ENCODE results near the gene SH3BGRL2.
"Not testable (repeated sequence)": the region's sequence is repeated elsewhere in the genome, so short reads cannot be mapped to it uniquely, and the experiment has no call there.

Gene SH3BGRL2

DNA sequence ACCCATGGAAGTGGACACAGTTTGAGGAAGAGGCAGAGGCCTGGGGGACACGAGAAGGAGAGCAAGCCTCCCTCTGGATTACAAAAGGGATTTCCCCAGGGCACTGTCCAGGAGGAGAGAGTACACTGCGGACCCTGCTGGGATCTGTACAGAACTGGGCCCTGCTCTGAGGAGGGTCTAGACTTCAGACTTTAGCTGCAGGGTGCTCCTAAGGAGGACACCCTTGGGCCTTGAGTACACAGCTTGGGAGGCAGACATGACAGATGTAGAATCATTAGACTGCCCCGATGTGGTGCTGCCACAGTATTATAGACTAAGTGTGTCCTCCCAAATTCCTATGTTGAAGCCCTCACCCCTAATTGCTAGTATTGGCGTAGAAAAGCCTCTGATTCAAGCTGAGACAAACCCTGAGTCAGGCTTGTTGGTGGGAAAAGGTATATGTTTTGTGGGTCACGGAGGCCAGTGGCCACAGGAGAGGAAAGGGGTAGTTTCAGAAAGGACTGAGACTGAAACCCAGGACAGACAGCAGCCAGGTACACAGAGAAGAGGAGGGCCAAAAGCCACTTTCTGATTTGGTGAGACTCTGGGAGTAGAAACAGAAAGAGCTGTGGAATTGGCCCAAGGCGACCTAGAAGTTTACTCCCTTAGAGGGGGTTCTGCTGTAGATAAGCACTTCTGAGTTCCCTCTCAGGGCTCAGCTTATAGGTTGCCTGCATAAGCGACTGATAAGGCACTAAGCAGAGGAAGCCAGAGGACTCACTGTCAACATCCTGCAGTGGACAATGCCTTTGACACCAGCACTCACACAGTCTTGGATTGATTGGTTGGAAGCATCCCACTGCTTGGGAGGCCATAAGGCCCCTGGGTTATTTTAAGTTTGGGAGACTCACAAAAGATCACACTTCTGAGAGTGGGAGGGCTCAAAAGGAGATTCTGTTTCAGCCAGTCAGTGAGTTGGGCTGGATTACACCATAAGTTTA lies 16.5 kb upstream of the SH3BGRL2 start:
- DNase-seq, result no peak

DNA sequence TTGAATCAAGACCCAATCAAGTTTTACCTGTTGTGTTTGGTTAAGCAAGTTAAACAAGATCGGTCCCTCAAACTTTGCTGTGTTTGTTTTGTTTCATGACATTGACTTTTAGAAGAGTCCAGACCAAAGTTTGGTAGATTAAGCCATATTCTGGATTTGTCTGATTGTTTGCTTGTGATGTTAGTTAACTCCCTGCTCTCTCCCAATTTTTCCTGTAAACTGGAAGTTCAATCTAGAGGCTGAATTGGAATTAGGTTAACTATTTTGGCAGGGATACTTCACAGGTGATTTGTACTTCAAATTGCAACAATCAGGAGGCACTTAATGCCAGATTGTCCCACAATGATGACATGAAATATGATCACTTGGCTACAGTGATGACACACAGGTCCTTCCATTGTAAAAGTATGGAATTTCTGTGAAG lies 13.6 kb upstream of the SH3BGRL2 start:
- no peak for DNase-seq

DNA sequence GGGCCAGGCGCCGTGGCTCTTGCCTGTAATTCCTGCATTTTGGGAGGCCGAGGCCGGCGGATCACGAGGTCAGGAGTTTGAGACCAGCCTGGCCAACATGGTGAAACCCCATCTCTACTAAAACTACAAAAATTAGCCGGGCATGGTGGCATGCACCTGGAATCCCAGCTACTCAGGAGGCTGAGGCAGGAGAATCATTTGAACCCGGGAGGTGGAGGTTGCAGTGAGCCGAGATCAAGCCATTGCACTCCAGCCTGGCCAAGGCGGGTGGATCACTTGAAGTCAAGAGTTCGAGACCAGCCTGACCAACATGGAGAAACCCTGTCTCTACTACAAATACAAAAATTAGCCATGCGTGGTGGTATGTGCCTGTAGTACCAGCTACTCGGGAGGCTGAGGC lies 12.7 kb upstream of the SH3BGRL2 start:
- not testable (repeated sequence) for DNase-seq

DNA sequence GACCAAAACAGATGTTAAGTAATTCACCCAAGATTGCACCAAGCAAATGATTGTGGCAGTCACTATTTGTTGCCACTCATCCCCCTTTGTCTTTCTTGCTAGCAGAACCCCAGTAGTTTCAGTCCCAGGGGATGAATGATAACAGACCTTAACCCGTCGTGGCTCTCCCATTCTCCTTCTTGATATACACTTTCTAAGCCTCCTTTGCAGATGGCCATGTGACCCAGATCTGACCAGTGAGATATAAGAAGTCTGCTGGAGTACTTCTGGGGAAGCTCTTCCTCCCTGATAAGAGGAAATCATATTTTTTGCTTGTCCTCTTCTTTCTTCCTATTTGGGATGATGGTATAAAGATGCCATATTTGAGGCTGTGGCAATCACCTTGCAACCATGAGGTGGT lies 9.6 kb upstream of the SH3BGRL2 start:
- DNase-seq, result no peak

DNA sequence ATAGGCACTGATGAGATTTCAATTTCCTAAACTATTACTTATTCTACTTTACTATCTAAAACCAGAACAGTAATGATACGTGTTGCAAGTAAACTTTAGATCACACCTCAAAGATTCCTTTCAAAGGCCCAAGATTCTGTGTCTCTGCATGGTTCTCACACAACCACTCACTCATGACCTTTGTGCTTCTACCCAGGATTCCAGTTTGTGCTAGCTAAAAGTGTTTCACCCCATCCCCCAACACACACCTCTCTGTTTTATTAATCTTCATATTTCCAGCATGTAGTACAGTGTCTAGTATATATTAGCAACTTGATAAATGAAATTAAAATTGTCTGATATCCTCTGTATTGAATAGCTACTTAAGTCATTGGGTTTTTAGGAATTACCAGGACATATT lies 8.8 kb upstream of the SH3BGRL2 start:
- no peak for DNase-seq

DNA sequence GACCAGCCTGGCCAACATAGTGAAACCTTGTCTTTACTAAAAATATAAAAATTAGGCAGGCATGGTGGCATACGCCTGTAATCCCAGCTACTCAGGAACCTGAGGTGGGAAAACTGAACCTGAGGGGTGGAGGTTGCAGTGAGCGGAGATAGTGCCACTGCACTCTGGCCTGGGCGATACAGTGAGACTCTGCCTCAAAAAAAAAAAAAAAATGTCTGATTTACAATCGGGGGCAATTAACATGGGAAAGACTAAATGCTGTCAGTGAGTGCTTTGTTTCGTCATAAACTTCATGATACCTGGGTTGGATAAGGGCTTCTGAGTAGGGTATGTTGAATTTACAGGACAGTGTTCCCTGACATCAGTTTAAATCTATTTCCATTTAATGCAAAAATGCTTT lies 8.0 kb upstream of the SH3BGRL2 start:
- no peak for DNase-seq

DNA sequence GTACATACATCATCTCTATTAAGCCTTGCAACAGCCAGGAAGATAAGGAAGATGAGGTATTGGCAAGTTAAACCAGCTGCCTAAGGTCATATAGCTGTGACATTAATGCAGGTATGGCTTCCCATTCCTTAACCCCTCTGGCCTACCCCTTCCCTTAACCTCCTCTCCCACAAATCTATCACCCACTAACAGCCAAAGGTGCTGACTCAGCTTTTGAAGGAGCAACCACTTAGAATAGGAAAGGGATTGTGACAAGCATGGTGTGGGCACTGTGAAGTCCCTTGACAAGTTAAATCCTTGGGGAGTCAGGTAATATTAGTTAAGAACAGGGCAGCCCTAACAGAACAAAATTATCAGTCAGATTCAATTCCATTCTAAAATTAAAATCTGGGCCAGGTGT lies 5.4 kb upstream of the SH3BGRL2 start:
- no peak for DNase-seq

DNA sequence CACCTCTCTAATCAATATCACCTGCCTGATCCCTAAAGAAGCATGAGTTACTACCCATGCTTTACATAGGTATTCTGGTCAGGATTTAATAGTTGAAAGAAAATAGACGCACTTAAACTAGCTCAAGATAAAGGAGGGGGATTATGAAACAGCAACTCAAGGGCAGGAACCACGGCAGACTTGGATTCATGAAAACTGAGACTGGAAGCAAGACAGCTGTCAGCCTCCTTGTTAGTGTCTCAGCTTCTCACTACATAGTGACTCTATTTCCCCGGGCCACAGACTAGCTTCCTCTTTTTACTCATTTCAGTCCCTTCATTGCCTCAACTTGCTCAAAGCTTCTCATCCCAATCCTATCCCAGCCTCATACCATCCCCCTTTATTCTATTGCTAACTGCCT lies 4.3 kb upstream of the SH3BGRL2 start:
- no peak for DNase-seq

DNA sequence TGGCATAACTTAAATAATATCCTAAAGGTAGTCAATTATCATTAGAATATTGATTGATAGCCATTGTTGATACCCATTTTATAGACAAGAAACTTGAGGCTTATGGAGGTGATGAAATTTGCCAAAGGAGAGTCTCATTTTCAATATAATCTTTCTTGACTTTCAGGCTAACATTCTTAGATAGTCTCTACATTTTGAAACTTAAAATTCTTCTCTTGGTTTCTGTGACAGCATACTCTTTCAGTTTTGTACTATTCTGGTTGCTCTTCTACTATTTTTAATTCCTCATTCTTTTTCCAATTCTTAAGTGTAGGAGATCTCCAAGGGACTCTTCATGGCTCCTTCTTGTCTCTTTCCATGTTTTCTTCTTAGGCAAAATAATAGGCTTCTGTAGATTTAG lies 3.7 kb upstream of the SH3BGRL2 start:
- DNase-seq, result no peak

DNA sequence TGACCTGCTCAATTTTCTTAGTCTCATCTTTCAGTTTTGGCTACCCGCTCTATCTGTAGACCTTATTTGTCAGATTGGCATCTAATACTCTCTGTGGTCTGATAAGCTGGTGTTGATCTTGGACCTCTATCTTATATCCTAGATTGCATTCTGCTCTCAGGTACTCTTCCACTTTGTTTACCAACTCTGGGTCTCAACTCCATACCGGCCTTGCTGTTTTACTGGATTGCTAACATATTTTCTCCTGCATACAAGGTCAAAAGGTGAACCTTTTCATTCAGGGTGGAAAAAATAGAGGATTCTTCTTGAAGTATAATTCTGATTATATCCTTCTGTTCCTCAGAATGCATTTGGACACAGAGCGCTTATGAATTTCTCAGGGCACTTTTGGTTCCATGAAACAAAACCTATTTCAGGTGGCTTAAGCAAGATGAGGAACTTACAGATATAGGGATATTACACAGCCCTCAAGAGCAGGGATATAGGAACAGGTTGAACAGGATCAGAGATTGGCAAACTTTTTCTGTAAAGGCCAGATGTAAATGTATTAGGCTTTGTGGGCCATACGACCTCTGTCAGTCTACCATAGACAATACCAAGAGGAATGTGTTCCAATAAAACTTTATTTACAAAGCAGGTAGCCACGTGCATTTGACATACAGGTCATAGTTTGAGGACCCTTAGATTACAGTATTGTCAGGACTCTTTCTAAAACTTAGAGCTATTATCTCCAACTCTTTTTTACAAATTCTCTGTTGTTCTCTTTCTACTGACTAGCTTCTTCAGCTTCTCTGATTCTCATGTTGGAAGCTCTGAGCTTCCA lies 2.5 kb upstream of the SH3BGRL2 start:
- no peak for DNase-seq

DNA sequence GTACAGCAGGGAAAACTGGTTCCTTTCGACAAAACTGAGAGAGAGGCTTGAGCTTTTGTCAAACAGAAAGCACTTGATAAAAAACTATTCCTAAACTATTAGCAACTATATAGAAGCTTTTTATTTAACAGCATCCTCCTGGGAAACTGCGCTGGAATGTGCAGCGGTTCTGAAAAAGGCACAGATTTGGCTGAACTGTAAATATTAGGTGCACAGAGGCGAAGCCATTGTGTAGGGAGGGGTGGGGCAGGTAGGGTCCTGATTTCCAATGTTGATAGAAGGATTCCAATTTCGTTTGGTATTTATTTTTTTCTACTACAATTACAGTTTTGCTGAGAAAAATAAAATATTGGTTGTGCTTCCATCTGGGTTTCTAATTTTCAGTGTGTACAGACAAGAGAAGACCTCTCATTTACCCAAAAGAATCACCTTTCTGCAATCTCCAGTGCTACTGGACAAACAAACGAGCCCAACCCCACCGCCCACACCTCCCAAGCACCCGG lies 698 bp upstream of the SH3BGRL2 start:
- no peak for DNase-seq

DNA sequence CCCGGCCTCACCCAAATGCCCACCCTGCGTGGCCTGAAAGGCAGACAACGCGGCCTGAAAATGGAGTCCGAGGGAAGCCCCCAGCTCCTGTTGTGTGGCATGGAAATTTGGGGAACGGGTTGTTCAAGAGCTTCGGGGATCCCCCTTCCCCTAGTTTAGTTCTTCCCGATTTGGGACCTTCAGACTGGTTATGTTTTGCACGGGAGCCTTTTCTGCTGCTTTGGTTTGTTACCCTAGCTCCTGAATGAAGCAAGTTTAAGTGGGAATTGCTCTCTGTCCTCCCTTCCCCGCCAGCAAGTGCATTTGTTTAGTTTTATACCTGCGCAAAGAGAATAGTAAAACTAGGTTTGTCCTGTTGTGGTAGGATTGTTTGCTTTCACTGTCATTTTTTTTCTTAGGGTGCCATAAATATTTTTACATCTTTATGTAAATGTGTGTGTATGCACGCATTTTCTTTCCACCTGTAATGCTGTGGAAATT lies 604 bp downstream of the SH3BGRL2 start:
- no peak for DNase-seq

DNA sequence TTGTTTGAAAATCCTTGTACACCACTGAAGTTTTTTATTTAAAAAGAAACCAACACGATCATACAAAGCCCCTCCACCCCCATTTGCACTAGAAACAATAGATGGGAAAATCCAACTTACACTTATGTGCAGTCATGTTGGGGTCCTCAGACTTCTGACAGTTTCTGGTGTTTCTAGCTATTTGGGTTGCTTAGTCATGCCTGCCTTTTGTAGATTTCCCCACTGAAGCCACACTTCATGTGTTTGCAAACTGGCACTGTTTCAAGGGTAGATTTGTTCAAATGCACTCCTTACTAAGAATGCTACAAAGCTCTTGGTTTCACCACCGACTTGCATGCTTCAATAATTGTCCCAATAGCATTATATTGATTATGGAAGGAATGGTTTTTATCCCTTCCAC lies 1.5 kb downstream of the SH3BGRL2 start:
- no peak for DNase-seq

DNA sequence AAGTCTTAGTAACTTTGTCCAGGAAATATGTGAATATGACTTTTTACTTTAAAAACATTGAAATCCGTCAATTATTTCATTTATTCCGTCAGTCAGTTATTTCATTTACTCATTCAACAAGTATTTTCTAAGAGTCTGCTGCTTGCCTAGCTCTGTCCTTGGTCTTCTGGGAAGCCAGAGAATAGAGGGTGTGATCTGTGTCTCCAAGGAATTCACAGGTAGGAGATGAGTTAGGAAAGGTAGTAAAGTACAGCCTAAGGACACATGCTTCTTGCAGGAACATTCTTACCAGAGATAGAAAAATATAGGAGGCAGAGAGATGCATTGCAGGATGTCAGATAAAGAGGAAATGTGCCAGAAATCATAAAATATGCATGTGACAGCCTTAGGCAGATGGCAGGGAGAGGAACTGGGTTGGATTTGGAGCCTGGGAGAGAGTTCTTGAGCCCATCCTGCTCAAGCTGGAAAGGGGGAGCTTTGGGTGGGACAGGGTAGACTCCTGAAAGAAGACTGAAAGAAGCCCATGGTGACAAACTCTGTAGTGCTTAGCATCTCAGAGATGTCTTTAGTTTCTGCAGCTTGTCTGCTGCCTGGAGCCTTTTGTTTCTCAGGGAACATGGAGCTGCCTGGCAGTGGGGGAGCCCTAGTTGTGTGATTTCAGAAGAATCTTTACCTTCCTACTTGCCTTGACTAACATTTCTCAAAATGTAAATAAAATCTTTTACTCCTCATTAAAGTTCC lies 3.5 kb downstream of the SH3BGRL2 start:
- DNase-seq, result no peak

DNA sequence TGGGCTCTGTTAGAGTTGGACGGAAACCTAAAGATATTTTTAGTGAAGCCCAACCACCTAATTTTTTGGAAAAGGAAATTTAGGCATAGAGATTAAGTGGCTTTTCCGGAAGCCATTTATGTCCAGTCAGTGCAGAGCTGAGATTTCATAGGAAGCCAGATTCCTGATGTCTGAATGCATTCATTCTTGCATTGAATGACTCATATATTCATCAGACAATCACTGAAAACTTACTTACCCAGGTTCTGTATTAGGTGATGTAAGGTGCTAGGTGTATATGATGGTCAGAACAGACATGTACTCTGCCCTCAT lies 4.1 kb downstream of the SH3BGRL2 start:
- no peak for DNase-seq

DNA sequence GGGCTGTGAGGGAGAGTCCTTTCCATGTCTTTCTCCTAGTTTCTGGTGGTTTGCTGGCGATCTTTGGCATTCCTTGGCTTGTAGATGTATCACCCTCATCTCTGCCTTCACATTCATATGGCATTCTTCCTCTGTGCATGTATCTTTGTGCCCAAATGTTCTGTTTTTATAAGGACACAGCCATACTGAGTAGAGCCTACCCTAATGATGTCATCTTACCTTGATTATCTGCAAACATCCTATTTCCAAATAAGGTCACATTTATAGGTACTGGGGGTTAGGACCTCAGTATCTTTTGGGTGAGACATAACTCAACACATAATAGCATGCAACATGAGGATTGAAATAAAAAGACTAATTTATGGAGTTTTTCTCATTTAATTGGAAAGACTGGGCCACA lies 5.5 kb downstream of the SH3BGRL2 start:
- no peak for DNase-seq

DNA sequence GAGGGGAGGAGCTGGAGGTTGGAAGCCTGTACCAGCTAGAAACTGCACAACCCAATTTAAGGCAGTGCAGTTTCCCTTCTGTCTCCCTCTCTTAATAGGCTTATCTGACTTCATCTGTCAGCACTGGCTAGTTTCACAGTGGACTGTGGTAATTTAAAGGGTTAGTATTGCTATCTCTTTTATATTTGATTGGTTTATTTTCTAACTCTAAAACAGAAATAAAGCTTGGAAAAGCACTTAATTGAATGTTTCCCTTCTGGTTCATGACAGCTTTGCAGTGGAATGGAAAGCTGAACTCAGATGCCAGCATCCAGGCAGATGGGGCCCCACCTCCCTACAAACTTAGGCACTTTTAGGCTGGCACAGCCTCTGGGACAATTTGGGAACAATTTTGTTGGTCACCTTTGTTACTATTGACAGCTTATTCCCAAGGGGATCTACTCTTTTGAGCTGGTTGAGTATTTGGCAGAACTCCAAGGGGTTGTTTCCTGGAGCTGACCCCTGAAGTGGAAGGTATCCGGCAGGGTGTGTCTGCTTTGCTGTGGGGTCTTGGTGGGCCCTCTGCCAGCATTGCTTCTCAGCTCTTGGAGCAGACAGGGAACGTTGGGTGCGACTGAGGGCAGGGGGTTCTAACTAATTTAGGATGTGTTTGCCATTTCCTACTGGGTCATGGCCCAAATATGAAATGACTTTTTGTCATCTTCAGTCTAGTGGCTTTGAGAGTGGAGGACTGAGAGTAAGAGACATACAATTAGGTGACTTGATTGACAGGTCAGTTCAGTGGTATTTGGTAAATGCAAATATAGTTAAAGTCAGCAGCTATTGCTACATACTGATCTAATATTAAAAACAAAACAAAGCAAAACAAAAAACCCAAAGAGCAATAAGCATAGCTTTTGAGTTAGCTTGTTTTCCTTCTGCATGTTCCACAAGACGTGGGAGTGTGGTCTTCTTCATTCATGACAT lies 9.3 kb downstream of the SH3BGRL2 start:
- DNase-seq, result no peak

DNA sequence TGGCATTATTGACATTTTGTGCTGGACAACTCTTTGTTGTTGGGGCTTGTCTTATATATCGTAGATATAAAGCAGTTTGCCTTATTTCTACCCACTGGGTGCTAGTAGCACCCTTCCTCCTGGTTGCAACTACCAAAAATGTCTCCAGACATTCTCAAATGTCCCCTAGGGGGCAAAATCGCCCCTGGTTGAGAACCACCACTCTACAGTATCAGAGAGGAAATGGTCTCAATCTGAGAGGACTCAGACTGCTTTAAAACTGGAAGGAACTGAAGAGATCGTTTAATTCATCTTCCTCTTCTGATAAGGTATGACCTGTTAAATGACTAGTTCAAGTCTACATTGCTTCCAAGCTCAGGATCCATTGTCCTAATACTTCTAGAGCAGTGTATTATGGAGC lies 14.9 kb downstream of the SH3BGRL2 start:
- DNase-seq, result no peak

DNA sequence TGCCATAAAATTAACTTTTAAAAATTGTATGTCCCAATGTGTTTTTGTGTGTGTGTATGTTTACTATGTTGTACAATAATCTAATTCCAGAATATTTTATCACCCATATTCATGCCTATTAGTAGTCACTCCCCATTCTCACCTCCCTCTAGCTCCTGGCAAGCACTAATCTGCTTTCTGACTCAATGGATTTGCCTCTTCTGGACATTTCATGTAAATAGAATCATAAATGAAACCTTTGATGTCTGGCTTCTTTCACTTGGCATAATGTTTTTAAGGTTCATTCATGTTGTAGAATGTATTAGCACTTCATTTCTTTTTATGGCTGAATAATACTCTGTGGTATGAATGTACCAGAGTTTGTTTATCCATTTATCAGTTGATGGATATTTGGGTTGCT lies 15.4 kb downstream of the SH3BGRL2 start:
- no peak for DNase-seq

DNA sequence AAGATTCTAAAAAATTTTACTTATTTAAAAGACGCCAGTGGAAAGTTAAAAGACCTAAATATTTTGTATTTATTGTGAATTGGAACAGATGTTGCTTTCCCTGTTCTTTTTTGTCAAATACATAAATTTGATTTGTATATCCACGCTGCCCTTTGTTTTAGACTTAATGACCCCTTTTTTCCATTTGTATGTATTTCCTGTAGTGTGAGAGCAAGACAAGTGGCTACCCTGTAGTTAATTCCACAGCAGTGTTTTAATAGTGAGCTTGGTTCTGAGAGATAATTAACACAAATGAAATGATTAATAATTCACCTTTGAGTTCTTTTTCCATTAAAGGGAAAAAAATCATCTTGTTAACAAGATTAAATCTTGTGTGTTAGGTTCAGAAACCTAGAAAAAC lies 16.6 kb downstream of the SH3BGRL2 start:
- DNase-seq, result no peak

DNA sequence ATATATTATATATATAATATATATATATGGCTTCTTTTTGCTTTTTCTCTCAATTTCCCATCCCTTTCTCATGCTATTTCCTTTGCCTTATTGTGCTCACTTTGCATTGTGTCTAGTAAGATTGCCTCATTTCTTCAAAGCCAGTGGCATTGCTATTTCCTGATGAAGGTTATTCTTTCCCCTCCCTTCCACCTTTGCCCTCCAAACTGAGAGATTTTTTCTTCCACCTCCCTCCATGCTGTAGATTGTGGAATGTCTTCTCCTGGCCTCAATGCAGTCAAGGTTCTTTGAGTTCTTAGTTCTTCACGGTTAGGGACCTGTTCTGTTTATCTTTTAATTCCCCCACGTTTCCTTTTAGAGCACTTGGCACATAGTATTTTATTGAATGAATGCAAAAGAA lies 17.2 kb downstream of the SH3BGRL2 start:
- no peak for DNase-seq

DNA sequence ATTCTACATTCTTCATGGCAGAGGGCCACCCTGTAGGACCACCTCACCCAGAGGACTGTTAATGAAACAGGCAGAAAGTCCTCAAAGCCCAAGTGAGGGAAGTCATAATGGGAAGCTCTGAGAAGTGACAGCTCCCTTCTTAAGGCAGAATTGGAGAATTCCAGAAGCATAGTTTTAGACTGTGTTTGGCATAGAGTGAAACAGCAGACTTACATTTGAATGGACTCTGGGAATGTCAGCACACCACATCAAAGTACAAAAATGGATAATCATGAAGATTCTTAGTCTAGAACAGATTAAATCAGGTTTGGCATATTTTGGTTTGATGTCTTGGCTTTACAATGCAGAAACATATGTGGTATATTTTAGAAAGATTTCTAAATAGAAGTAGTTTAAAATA lies 17.9 kb downstream of the SH3BGRL2 start:
- no peak for DNase-seq

Data from activated CD4-positive, alpha-beta T cell treated with anti-CD3 and anti-CD28 coated beads, Interleukin-2, amount 50 U/mL, for 4 hours (primary cell).